ENCODE data around the gene RHEBL1.

The RHEBL1 gene

GRCh38 chr12:49070971-49071370, 1.2 kb upstream of the RHEBL1 start:
- ChIA-PET POLR2A (interaction anchor here (1.7 kb wide), 1 partner anchor 60 kb away, joined by 5 read pairs; the partner anchor contains the start of gene TUBA1B), CTCF (interaction anchor here (1.0 to 8.1 kb wide), 3 partner anchors 11 to 59 kb away, joined by 3 to 82 read pairs (median 4); no protein-coding TSS in a partner anchor)

DNA sequence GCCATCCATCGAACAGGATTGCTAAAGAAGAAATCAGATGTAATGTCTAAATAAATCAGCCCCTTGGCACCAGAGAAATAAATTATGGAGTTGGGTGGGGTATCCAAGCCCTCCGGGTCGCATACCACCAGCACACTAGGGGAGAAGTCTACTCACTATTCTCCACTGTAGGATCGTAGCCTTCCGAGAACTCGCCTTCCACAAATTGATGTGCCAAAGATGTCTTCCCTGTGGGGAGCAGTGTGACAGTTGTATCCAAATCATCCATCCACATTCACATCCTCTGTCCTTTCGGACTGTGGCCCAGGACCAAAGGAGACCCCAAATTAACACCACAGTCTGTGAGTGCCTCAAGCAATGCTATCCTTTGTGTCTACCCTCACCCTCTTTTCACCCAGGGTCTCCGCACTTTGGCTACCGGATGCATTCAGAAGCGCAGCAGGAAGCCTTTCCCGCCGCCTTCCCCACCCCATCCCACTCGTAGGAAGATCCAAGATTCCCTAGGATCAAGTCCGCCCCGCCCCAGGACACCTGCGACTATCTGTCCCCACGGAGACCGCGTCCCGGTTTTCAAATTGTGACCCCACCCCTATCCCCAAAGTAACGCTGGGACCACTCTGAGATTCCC, 786 bp downstream of the RHEBL1 start:
- Histone ChIP-seq H3K36me3 (ENCODE audit: control insufficient read depth in 2 of 2, insufficient read depth in 1 of 2, low read length in 2 of 2) (no peaks in the 10 kb centered on the region), H3K9me3 (ENCODE audit: control insufficient read depth, insufficient read depth, low read depth, low read length) (no peaks in the 10 kb centered on the region), H3K4me1 (ENCODE audit: control insufficient read depth, insufficient read depth, low read length) (peaks cover 4% of the 10 kb centered on the region), H3K4me3 (ENCODE audit: low read depth, low read length) (peak overlapping the region; percentile 74), H3K27ac (ENCODE audit: extremely low read depth, low read depth, low read length) (peak overlapping the region; percentile 34; the same call in 1 of the 2 replicates)
- ChIA-PET CTCF (interaction anchor here (0.7 to 9.2 kb wide), 9 partner anchors 18 to 166 kb away, joined by 3 to 131 read pairs (median 7); no protein-coding TSS in a partner anchor), POLR2A (interaction anchor here (0.6 to 2.4 kb wide), 11 partner anchors 10 to 112 kb away, joined by 3 to 41 read pairs (median 6); partner anchors contain the start of genes ARF3, LMBR1L and TUBA1B)
- TF ChIP-seq SP2 (tag by site-specific recombination; IDR thresholded peaks at IDR 0.05) = peak; percentile 29
- no peak for TF ChIP-seq ZNF514 (tag by site-specific recombination; IDR thresholded peaks at IDR 0.05)
- TF ChIP-seq ZNF600 (tag by site-specific recombination; IDR thresholded peaks at IDR 0.05) = no peak
- peak; percentile 14; the same call in 1 of the 2 replicates for TF ChIP-seq ZBTB7A (tag by site-specific recombination; IDR thresholded peaks at IDR 0.05; ENCODE audit: low read depth)
- no peak for TF ChIP-seq BCL6B (tag by site-specific recombination; IDR thresholded peaks at IDR 0.05)
- no peak for TF ChIP-seq ZNF157 (tag by site-specific recombination; IDR thresholded peaks at IDR 0.05)
- TF ChIP-seq, protein P1, sequence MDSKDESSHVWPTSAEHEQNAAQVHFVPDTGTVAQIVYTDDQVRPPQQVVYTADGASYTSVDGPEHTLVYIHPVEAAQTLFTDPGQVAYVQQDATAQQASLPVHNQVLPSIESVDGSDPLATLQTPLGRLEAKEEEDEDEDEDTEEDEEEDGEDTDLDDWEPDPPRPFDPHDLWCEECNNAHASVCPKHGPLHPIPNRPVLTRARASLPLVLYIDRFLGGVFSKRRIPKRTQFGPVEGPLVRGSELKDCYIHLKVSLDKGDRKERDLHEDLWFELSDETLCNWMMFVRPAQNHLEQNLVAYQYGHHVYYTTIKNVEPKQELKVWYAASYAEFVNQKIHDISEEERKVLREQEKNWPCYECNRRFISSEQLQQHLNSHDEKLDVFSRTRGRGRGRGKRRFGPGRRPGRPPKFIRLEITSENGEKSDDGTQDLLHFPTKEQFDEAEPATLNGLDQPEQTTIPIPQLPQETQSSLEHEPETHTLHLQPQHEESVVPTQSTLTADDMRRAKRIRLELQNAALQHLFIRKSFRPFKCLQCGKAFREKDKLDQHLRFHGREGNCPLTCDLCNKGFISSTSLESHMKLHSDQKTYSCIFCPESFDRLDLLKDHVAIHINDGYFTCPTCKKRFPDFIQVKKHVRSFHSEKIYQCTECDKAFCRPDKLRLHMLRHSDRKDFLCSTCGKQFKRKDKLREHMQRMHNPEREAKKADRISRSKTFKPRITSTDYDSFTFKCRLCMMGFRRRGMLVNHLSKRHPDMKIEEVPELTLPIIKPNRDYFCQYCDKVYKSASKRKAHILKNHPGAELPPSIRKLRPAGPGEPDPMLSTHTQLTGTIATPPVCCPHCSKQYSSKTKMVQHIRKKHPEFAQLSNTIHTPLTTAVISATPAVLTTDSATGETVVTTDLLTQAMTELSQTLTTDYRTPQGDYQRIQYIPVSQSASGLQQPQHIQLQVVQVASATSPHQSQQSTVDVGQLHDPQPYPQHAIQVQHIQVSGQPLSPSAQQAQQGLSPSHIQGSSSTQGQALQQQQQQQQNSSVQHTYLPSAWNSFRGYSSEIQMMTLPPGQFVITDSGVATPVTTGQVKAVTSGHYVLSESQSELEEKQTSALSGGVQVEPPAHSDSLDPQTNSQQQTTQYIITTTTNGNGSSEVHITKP (tag by site-specific recombination; IDR thresholded peaks at IDR 0.05) = peak; percentile 47
- TF ChIP-seq, protein P2, sequence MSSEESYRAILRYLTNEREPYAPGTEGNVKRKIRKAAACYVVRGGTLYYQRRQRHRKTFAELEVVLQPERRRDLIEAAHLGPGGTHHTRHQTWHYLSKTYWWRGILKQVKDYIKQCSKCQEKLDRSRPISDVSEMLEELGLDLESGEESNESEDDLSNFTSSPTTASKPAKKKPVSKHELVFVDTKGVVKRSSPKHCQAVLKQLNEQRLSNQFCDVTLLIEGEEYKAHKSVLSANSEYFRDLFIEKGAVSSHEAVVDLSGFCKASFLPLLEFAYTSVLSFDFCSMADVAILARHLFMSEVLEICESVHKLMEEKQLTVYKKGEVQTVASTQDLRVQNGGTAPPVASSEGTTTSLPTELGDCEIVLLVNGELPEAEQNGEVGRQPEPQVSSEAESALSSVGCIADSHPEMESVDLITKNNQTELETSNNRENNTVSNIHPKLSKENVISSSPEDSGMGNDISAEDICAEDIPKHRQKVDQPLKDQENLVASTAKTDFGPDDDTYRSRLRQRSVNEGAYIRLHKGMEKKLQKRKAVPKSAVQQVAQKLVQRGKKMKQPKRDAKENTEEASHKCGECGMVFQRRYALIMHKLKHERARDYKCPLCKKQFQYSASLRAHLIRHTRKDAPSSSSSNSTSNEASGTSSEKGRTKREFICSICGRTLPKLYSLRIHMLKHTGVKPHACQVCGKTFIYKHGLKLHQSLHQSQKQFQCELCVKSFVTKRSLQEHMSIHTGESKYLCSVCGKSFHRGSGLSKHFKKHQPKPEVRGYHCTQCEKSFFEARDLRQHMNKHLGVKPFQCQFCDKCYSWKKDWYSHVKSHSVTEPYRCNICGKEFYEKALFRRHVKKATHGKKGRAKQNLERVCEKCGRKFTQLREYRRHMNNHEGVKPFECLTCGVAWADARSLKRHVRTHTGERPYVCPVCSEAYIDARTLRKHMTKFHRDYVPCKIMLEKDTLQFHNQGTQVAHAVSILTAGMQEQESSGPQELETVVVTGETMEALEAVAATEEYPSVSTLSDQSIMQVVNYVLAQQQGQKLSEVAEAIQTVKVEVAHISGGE (tag by site-specific recombination; conservative IDR thresholded peaks at IDR 0.05; ENCODE audit: low read depth) = peak; percentile 54; the same call in 1 of the 2 replicates
- no peak for TF ChIP-seq ZNF292 (tag by site-specific recombination; IDR thresholded peaks at IDR 0.05; ENCODE audit: borderline replicate concordance, low read depth)
- no peak for TF ChIP-seq ZNF391 (tag by site-specific recombination; IDR thresholded peaks at IDR 0.05; ENCODE audit: borderline replicate concordance, low read depth)
- TF ChIP-seq ZBTB1 (tag by site-specific recombination; IDR thresholded peaks at IDR 0.05) = no peak
- TF ChIP-seq ZNF335 (tag by site-specific recombination; conservative IDR thresholded peaks at IDR 0.05) = no peak
- TF ChIP-seq GFI1B (tag by site-specific recombination; IDR thresholded peaks at IDR 0.05) = no peak
- no peak for TF ChIP-seq ZNF426 (tag by site-specific recombination; IDR thresholded peaks at IDR 0.05)
- peak; percentile 64; the same call in 1 of the 2 replicates for TF ChIP-seq IKZF3 (tag by site-specific recombination; IDR thresholded peaks at IDR 0.05)
- TF ChIP-seq, protein P3, sequence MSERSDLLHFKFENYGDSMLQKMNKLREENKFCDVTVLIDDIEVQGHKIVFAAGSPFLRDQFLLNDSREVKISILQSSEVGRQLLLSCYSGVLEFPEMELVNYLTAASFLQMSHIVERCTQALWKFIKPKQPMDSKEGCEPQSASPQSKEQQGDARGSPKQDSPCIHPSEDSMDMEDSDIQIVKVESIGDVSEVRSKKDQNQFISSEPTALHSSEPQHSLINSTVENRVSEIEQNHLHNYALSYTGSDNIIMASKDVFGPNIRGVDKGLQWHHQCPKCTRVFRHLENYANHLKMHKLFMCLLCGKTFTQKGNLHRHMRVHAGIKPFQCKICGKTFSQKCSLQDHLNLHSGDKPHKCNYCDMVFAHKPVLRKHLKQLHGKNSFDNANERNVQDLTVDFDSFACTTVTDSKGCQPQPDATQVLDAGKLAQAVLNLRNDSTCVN (tag by site-specific recombination; optimal IDR thresholded peaks at IDR 0.05) = no peak
- TF ChIP-seq, protein P4, sequence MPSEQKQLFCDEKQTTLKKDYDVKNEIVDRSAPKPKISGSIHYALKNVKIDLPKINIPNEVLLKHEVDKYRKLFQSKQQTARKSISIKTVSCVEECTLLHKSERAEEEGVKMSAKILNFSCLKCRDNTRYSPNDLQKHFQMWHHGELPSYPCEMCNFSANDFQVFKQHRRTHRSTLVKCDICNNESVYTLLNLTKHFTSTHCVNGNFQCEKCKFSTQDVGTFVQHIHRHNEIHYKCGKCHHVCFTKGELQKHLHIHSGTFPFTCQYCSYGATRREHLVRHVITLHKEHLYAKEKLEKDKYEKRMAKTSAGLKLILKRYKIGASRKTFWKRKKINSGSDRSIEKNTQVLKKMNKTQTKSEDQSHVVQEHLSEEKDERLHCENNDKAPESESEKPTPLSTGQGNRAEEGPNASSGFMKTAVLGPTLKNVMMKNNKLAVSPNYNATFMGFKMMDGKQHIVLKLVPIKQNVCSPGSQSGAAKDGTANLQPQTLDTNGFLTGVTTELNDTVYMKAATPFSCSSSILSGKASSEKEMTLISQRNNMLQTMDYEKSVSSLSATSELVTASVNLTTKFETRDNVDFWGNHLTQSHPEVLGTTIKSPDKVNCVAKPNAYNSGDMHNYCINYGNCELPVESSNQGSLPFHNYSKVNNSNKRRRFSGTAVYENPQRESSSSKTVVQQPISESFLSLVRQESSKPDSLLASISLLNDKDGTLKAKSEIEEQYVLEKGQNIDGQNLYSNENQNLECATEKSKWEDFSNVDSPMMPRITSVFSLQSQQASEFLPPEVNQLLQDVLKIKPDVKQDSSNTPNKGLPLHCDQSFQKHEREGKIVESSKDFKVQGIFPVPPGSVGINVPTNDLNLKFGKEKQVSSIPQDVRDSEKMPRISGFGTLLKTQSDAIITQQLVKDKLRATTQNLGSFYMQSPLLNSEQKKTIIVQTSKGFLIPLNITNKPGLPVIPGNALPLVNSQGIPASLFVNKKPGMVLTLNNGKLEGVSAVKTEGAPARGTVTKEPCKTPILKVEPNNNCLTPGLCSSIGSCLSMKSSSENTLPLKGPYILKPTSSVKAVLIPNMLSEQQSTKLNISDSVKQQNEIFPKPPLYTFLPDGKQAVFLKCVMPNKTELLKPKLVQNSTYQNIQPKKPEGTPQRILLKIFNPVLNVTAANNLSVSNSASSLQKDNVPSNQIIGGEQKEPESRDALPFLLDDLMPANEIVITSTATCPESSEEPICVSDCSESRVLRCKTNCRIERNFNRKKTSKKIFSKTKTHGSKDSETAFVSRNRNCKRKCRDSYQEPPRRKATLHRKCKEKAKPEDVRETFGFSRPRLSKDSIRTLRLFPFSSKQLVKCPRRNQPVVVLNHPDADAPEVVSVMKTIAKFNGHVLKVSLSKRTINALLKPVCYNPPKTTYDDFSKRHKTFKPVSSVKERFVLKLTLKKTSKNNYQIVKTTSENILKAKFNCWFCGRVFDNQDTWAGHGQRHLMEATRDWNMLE (tag by site-specific recombination; conservative IDR thresholded peaks at IDR 0.05; ENCODE audit: low read depth) = no peak

More at GRCh38 chr12:49070971-49071370, 1.2 kb upstream of the RHEBL1 start:
- no peak for TF ChIP-seq TRIM28 (IDR thresholded peaks at IDR 0.05; ENCODE audit: borderline replicate concordance, low read length)
- TF ChIP-seq ZNF843 (tag by site-specific recombination; IDR thresholded peaks at IDR 0.05) = no peak
- no peak for TF ChIP-seq SETDB1 (IDR thresholded peaks at IDR 0.05; ENCODE audit: insufficient read length, low read length)
- Histone ChIP-seq H3K27ac (ENCODE audit: extremely low read depth, low read depth, low read length) (no peak overlapping the region), H3K9me3 (ENCODE audit: control insufficient read depth, insufficient read depth, low read depth, low read length) (no peaks in the 10 kb centered on the region), H3K36me3 (ENCODE audit: control insufficient read depth in 2 of 2, insufficient read depth in 1 of 2, low read length in 2 of 2) (no peaks in the 10 kb centered on the region), H3K4me1 (ENCODE audit: control insufficient read depth, insufficient read depth, low read length) (peaks cover 4% of the 10 kb centered on the region), H3K4me3 (ENCODE audit: low read depth, low read length) (no peak overlapping the region)
